ENCODE measurements around the gene PODXL2. TPM values are rescaled to one million over a fixed set of nuclear protein-coding genes. Genes with fewer than 3 reads are reported as not detected.

Gene PODXL2
- total RNA-seq, 3 donors from 2014 or later (not counting 1 experiment from before 2014, with no cell fraction given), result 2.2 to 3.5 (median 2.7) TPM

GRCh38 chr3:127618891-127619290 is 10.1 kb upstream of the PODXL2 start:
- H3K36me3 Mint-ChIP-seq, result peaks cover 12% of the 10 kb centered on the region
- no peaks in the 10 kb centered on the region for H3K9me3 Mint-ChIP-seq
- Histone ChIP-seq H3K4me3 (ENCODE audit: low read length) (no peak overlapping the region), H3K27ac (ENCODE audit: low read length) (no peak overlapping the region), H3K36me3 (ENCODE audit: control insufficient read depth, insufficient read depth, low read length) (peaks cover 35% of the 10 kb centered on the region), H3K4me1 (ENCODE audit: control insufficient read depth, insufficient read depth, low read length) (no peaks in the 10 kb centered on the region), H3K27me3 (ENCODE audit: control insufficient read depth, insufficient read depth, low read length) (no peaks in the 10 kb centered on the region), H3K9me3 (ENCODE audit: control insufficient read depth, insufficient read depth, low read length) (no peaks in the 10 kb centered on the region)
- DNase-seq, result no peak
- ATAC-seq, result no peak
- no peaks in the 10 kb centered on the region for H3K27me3 Mint-ChIP-seq (ENCODE audit: low read depth in 2 of 2)
- H3K27ac Mint-ChIP-seq, result no peak overlapping the region
- intact Hi-C loops (cut with micrococcal nuclease), result no loop called here
- WGBS (ENCODE audit: insufficient coverage), result 94% methylated on average over 11 of the region's 11 CpGs
- no peak overlapping the region for H3K4me3 Mint-ChIP-seq
- H3K4me1 Mint-ChIP-seq, result peaks cover 0 to 6% of the 10 kb centered on the region in 2 donors
- TF ChIP-seq CTCF (IDR thresholded peaks at IDR 0.05), result no peak

- H3K4me1 ChIP-seq (ENCODE audit: control insufficient read depth, insufficient read depth, low read length), result no peaks in the 10 kb centered on the region
- DNase-seq, result no peak
- H3K36me3 ChIP-seq (ENCODE audit: control insufficient read depth, insufficient read depth, low read length), result peaks cover 35% of the 10 kb centered on the region
- no peak for TF ChIP-seq CTCF (IDR thresholded peaks at IDR 0.05)
- no peak overlapping the region for H3K27ac ChIP-seq (ENCODE audit: low read length)
- ATAC-seq, result no peak
- WGBS (ENCODE audit: insufficient coverage), result 98% methylated on average over 32 of the region's 32 CpGs
- peaks cover 1 to 4% of the 10 kb centered on the region in 2 donors for H3K4me1 Mint-ChIP-seq
- peaks cover 0 to 3% of the 10 kb centered on the region in 2 donors for H3K27me3 Mint-ChIP-seq (ENCODE audit: low read depth in 2 of 2)
- H3K27ac Mint-ChIP-seq, result no peak overlapping the region
- H3K4me3 ChIP-seq (ENCODE audit: low read length), result no peak overlapping the region
- no peaks in the 10 kb centered on the region for H3K9me3 Mint-ChIP-seq
- H3K36me3 Mint-ChIP-seq, result peaks cover 12% of the 10 kb centered on the region
- no peak overlapping the region for H3K4me3 Mint-ChIP-seq
- no peaks in the 10 kb centered on the region for H3K27me3 ChIP-seq (ENCODE audit: control insufficient read depth, insufficient read depth, low read length)
- intact Hi-C loops (cut with micrococcal nuclease), result no loop called here
- no peaks in the 10 kb centered on the region for H3K9me3 ChIP-seq (ENCODE audit: control insufficient read depth, insufficient read depth, low read length)
Measured at GRCh38 chr3:127620637-127621375, 8.2 kb upstream of the PODXL2 start.

GRCh38 chr3:127622031-127622430 is 7.0 kb upstream of the PODXL2 start:
- H3K27ac Mint-ChIP-seq, result no peak overlapping the region
- H3K4me1 Mint-ChIP-seq, result peaks cover 13 to 17% of the 10 kb centered on the region in 2 donors
- no peak for TF ChIP-seq CTCF (IDR thresholded peaks at IDR 0.05)

More at GRCh38 chr3:127622031-127622430, 7.0 kb upstream of the PODXL2 start:
- Histone ChIP-seq H3K27me3 (ENCODE audit: control insufficient read depth, insufficient read depth, low read length) (no peaks in the 10 kb centered on the region), H3K4me3 (ENCODE audit: low read length) (no peak overlapping the region), H3K36me3 (ENCODE audit: control insufficient read depth, insufficient read depth, low read length) (peaks cover 33% of the 10 kb centered on the region), H3K9me3 (ENCODE audit: control insufficient read depth, insufficient read depth, low read length) (no peaks in the 10 kb centered on the region), H3K27ac (ENCODE audit: low read length) (no peak overlapping the region), H3K4me1 (ENCODE audit: control insufficient read depth, insufficient read depth, low read length) (peaks cover 11% of the 10 kb centered on the region)
- Mint-ChIP-seq H3K9me3 (no peaks in the 10 kb centered on the region), H3K27me3 (ENCODE audit: low read depth in 2 of 2) (peaks cover 0 to 5% of the 10 kb centered on the region in 2 donors), H3K4me3 (no peak overlapping the region), H3K36me3 (peaks cover 12% of the 10 kb centered on the region)
- no peak for DNase-seq
- no peak for ATAC-seq
- whole genome bisulfite sequencing (ENCODE audit: insufficient coverage), result 98% methylated on average over 11 of the region's 11 CpGs
- intact Hi-C loops (cut with micrococcal nuclease), result no loop called here
